Peyer's patch (tissue), 4 donors: ENCODE measurements around the gene FLT4. TPM values are rescaled to one million over a fixed set of nuclear protein-coding genes. Genes with fewer than 3 reads are reported as not detected.

ENCODE experiments used
- DNase-seq, 3 donors: peaks; one replicate each; pipeline ENCODE4 v3.0.0-alpha.2; 2017 to 2019
- H3K27ac ChIP-seq, 4 donors: fragments of 200-600 bp; sonication (generic); one replicate each; pipeline ENCODE4 v1.5.1; 2016 to 2019
- H3K27me3 ChIP-seq, 2 donors: fragments of 200-600 bp; sonication (generic); one replicate each; pipeline ENCODE4 v1.5.1; 2019
- H3K36me3 ChIP-seq, 3 donors: fragments of 200-600 bp; sonication (generic); one replicate each; pipeline ENCODE4 v1.5.1; 2016 to 2019
- H3K4me1 ChIP-seq, 4 donors: fragments of 200-600 bp; sonication (generic); one replicate each; pipeline ENCODE4 v1.5.1; 2016 to 2019
- H3K4me3 ChIP-seq, 4 donors: fragments of 200-600 bp; sonication (generic); 1 replicate in 3 of 4; 2 replicates in 1 of 4; pipeline ENCODE4 v1.5.1; 2016 to 2019; ENCODE audit warnings: mild to moderate bottlenecking in 1 of 4
- H3K9me3 ChIP-seq, 4 donors: fragments of 200-600 bp; sonication (generic); one replicate each; pipeline ENCODE4 v1.5.1; 2016 to 2019; ENCODE audit warnings: mild to moderate bottlenecking in 1 of 4
- POLR2A ChIP-seq, 2 donors: fragments of 450-650 bp; IDR thresholded peaks; one replicate each; pipeline ENCODE4 v1.5.1; 2017; ENCODE audit warnings: antibody characterized with exemption in 2 of 2, mild to moderate bottlenecking in 2 of 2, moderate library complexity in 2 of 2
- total RNA-seq, 4 donors: library from RNA; depleted of rRNA; stranded (reverse); fragments of >200 nt; gene quantifications; one replicate each; pipeline ENCODE4 v1.1.0, GENCODE V29; 2016
- TF ChIP-seq, protein P1 (sequence below), 6 experiments: fragments of 450-650 bp in 4 of 6; fragments of 200-600 bp in 2 of 6; sonication (generic) in 1 of 6; IDR thresholded peaks; one replicate each; pipeline ENCODE4 v1.5.1; 2017 to 2019; ENCODE audit warnings: antibody characterized with exemption in 6 of 6, mild to moderate bottlenecking in 3 of 6, moderate library complexity in 1 of 6

FLT4 gene
- total RNA-seq, 4 donors from 2014 or later = 3.9 to 17.3 (median 6.1) TPM

GRCh38 chr5:180618829-180619562 is 30.4 kb downstream of the FLT4 start:
- DNase-seq = no peak
- TF ChIP-seq, protein P1, sequence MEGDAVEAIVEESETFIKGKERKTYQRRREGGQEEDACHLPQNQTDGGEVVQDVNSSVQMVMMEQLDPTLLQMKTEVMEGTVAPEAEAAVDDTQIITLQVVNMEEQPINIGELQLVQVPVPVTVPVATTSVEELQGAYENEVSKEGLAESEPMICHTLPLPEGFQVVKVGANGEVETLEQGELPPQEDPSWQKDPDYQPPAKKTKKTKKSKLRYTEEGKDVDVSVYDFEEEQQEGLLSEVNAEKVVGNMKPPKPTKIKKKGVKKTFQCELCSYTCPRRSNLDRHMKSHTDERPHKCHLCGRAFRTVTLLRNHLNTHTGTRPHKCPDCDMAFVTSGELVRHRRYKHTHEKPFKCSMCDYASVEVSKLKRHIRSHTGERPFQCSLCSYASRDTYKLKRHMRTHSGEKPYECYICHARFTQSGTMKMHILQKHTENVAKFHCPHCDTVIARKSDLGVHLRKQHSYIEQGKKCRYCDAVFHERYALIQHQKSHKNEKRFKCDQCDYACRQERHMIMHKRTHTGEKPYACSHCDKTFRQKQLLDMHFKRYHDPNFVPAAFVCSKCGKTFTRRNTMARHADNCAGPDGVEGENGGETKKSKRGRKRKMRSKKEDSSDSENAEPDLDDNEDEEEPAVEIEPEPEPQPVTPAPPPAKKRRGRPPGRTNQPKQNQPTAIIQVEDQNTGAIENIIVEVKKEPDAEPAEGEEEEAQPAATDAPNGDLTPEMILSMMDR (IDR thresholded peaks at IDR 0.05) = no peak
- TF ChIP-seq POLR2A (IDR thresholded peaks at IDR 0.05) = no peak
- Histone ChIP-seq H3K4me1 (no peaks in the 10 kb centered on the region), H3K27me3 (no peaks in the 10 kb centered on the region), H3K4me3 (peak overlapping the region in 2 of 4 donors; percentile 25 to 32), H3K27ac (no peak overlapping the region), H3K36me3 (no peaks in the 10 kb centered on the region), H3K9me3 (no peaks in the 10 kb centered on the region)

DNA sequence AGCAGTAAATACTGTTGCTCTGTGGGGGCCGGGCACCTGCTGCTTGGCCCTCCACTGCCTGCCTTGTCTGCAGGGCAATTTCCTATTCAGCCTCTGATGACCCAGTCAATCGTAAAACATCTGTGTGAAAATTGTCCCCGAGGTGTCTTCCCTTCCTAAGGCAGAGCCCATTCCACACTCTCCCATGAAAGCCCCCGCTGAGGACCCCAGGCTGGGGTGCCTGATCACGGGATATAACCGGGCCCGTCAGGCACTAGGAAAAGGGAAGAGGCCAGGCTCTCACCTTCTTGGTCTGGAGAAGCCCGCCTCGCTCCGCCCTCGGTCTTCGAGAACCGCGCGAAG is 30.9 kb downstream of the FLT4 start:
- Histone ChIP-seq H3K4me1 (no peaks in the 10 kb centered on the region), H3K9me3 (no peaks in the 10 kb centered on the region), H3K36me3 (no peaks in the 10 kb centered on the region), H3K27ac (no peak overlapping the region), H3K27me3 (no peaks in the 10 kb centered on the region), H3K4me3 (peak overlapping the region in 1 of 4 donors; percentile 25)
- TF ChIP-seq POLR2A (IDR thresholded peaks at IDR 0.05) = no peak
- TF ChIP-seq, protein P1 (IDR thresholded peaks at IDR 0.05) = no peak
- no peak for DNase-seq

DNA sequence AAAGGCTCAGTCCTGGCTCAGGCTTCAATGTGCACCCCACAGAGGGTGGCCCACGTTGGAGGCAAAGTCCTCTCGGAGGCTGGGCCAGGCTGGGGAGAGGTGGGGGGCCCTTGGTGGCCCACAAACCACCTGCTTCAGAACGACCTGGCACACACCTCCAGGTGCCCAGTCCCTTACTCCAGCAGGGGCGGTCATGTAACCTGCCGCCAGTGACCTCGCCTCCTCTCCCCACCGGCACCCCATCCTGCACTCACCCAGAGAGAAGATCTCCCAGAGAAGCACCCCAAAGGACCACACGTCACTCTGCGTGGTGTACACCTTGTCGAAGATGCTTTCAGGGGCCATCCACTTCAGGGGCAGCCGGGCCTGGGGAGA is 35.6 kb downstream of the FLT4 start:
- no peak overlapping the region for H3K27ac ChIP-seq
- TF ChIP-seq, protein P1 (IDR thresholded peaks at IDR 0.05) = no peak
- TF ChIP-seq POLR2A (IDR thresholded peaks at IDR 0.05) = no peak
- no peaks in the 10 kb centered on the region for H3K9me3 ChIP-seq
- no peaks in the 10 kb centered on the region for H3K4me1 ChIP-seq
- H3K36me3 ChIP-seq = no peaks in the 10 kb centered on the region
- no peaks in the 10 kb centered on the region for H3K27me3 ChIP-seq
- no peak for DNase-seq
- no peak overlapping the region for H3K4me3 ChIP-seq

- no peak for DNase-seq
- Histone ChIP-seq H3K4me3 (no peak overlapping the region), H3K36me3 (no peaks in the 10 kb centered on the region), H3K4me1 (no peaks in the 10 kb centered on the region), H3K9me3 (no peaks in the 10 kb centered on the region), H3K27me3 (no peaks in the 10 kb centered on the region), H3K27ac (no peak overlapping the region)
- TF ChIP-seq, protein P1 (IDR thresholded peaks at IDR 0.05) = no peak
- no peak for TF ChIP-seq POLR2A (IDR thresholded peaks at IDR 0.05)
Observed at GRCh38 chr5:180613188-180613813, 36.1 kb downstream of the FLT4 start.

DNA sequence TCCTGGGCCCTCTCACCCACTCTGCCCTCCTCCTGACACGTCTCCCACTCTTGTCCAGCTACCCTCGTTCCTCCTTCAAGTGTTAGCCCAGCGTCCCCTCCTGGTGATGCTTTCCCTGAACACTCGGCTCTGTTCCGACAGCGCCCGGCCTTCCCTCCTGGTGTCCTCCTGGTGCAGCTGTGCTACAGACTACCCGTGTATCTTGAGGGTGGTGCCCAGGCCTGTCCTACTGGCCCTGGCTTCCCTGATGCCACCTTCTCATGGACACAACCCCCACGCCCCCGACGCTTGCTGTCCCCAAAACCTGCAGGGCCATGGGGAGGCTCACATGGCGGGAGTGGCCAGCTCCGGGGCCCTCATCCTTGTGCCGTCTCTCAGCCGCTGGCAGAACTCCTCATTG is 36.7 kb downstream of the FLT4 start:
- DNase-seq = no peak
- TF ChIP-seq, protein P1 (IDR thresholded peaks at IDR 0.05) = no peak
- TF ChIP-seq POLR2A (IDR thresholded peaks at IDR 0.05) = no peak
- no peaks in the 10 kb centered on the region for H3K36me3 ChIP-seq
- H3K9me3 ChIP-seq = no peaks in the 10 kb centered on the region
- no peaks in the 10 kb centered on the region for H3K27me3 ChIP-seq
- H3K4me1 ChIP-seq = no peaks in the 10 kb centered on the region
- no peak overlapping the region for H3K4me3 ChIP-seq
- H3K27ac ChIP-seq = no peak overlapping the region
